Measurements from ENCODE around the gene CYP1A2. TPM values are rescaled to one million over a fixed set of nuclear protein-coding genes. Genes with fewer than 3 reads are reported as not detected.
"Not testable (repeated sequence)": the region's sequence is repeated elsewhere in the genome, so short reads cannot be mapped to it uniquely, and the experiment has no call there.

The CYP1A2 gene
- total RNA-seq, 1 experiment from 2014 or later = not detected

DNA sequence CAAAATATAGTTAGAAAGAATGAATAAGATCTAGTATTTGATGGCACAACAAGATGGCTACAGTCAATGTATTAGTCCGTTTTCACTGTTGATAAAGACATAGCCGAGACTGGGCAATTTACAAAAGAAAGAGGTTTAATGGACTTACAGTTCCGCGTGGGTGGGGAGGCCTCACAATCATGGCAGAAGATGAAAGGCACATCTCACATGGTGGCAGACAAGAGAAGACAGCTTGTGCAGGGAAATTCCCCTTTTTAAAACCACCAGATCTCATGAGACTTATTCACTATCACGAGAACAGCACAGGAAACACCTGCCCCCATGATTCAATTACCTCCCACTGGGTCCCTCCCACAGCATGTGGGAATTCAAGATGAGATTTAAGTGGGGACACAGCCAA lies 10.4 kb upstream of the CYP1A2 start:
- DNase-seq (ENCODE audit: low read depth) = not testable (repeated sequence)

GRCh38 chr15:74742422-74742821 lies 6.2 kb upstream of the CYP1A2 start:
- DNase-seq (ENCODE audit: low read depth) = no peak

- DNase-seq (ENCODE audit: low read depth) = no peak
These were observed 2.3 kb upstream of the CYP1A2 start for GRCh38 chr15:74746389-74746788.

DNA sequence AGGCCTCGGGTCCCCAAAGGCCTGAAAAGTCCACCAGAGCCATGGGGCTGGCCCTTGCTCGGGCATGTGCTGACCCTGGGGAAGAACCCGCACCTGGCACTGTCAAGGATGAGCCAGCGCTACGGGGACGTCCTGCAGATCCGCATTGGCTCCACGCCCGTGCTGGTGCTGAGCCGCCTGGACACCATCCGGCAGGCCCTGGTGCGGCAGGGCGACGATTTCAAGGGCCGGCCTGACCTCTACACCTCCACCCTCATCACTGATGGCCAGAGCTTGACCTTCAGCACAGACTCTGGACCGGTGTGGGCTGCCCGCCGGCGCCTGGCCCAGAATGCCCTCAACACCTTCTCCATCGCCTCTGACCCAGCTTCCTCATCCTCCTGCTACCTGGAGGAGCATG lies 1.2 kb downstream of the CYP1A2 start:
- no peak for DNase-seq (ENCODE audit: low read depth)

- no peak for DNase-seq (ENCODE audit: low read depth)
These were observed 2.1 kb downstream of the CYP1A2 start for GRCh38 chr15:74750751-74751150.

- no peak for DNase-seq (ENCODE audit: low read depth)
These were observed 3.4 kb downstream of the CYP1A2 start for GRCh38 chr15:74752011-74752410.

DNA sequence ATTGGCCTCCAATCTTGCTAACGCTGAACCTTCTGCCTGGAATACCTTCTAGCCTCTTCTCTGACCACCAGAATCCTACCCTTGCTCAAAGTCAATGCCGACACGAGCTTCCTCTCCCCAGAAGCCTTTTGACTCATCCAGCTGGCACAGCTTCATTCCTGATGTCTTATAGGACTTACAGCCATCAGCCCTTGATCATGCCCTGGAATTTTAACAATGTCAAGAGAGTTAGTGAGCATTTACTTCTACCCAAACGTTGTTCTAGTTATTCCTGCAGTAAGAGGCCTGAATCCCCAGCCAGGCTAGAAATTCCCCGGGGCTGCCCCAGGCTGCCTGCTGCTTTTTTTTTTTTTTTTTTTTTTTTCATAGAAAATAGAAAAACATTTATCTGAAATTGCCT lies 3.9 kb downstream of the CYP1A2 start:
- DNase-seq (ENCODE audit: low read depth) = peak; percentile 36

DNA sequence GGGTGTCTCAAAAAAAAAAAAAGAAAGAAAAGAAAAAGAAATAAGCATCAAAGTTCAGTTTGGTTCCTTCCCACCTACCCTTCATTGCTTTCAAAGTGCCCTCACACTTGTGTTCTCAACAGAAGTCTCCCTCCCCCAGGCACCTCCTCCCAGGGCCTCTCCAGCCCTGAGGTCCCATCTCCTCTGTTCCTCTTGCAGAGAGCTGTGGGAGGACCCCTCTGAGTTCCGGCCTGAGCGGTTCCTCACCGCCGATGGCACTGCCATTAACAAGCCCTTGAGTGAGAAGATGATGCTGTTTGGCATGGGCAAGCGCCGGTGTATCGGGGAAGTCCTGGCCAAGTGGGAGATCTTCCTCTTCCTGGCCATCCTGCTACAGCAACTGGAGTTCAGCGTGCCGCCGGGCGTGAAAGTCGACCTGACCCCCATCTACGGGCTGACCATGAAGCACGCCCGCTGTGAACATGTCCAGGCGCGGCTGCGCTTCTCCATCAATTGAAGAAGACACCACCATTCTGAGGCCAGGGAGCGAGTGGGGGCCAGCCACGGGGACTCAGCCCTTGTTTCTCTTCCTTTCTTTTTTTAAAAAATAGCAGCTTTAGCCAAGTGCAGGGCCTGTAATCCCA lies 6.1 kb downstream of the CYP1A2 start:
- DNase-seq (ENCODE audit: low read depth) = no peak

DNA sequence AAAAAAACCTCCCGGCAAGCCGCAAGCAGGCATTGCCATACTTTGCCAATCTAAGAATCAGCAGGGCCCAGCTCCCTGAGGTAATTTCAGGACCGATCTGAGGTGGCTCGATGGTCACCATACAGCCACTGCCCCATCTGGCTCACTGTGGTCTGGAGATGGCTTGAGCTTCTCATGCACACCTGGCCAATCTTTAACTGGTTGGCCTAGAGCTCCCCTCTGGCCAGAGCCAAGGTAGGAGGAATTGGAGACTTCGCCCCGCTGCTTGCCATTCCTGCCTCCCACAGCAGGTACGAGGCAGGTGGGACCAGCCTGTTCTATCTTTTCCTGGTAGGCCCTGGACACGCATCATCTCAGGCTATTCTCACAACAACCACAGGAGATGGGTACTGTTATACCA lies 10.1 kb downstream of the CYP1A2 start:
- no peak for DNase-seq (ENCODE audit: low read depth)

DNA sequence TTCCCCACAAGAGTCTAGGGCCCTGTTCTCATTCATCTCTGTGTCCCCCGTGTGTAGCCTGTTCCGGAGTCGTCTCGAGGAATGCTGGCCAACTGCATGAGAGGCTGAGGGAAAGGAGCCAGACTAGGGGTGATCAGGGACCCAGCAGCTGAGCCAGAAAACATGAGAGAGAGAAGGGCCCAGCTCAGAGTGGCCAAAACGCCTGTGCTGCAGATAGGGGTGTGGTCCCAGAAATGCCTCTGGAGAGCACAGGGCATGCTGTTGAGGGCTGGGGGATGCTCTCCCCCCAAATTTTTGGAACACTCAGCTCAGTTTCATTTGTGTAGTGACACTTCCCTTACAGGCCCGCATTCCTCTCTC lies 14.1 kb downstream of the CYP1A2 start:
- DNase-seq (ENCODE audit: low read depth) = no peak

GRCh38 chr15:74763416-74763815 lies 14.8 kb downstream of the CYP1A2 start:
- DNase-seq (ENCODE audit: low read depth) = no peak

DNA sequence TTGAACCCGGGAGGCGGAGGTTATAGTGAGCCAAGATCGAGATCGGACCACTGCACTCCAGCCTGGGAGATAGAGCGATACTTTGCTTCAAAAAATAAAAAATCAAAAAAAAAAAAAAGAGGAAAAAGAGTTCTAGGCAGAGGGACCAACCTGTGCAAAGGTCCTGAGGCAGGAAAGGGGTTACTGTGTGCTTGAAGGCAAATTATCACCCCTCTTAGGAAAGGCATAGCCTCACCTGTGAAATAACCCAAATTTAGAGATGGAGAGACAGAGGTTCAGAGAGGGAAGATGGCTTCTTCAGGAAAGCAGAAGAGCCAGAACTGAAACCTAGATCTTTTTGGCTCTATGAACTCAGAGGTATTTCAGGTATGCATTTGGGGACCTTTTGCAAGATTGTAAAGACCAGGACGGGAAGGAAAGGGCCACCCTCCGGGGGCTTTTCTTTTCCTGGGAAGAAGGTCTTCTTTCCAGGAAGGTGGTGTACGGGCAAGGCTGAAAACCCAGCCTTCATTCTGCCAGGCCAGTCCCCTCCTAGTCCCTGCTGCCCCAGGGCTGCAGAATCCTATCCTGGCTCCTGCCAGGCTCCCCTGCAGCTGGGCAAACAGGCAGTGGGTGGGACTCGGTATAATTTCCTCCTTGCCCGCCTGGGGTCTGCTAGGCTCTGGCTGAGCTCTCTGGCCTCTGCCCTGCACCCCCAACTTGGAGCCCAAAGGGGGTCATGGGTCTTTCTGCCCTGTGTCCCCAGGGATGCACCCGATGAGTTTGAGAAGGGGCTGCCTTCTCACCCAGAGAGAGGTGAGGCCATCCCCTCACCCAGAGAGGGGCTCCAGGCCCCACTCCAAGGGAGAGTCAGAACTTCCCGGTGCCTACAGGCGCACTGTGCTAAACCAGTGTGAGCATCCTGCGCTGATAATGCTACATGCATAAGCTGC lies 18.8 kb downstream of the CYP1A2 start:
- DNase-seq (ENCODE audit: low read depth) = no peak

DNA sequence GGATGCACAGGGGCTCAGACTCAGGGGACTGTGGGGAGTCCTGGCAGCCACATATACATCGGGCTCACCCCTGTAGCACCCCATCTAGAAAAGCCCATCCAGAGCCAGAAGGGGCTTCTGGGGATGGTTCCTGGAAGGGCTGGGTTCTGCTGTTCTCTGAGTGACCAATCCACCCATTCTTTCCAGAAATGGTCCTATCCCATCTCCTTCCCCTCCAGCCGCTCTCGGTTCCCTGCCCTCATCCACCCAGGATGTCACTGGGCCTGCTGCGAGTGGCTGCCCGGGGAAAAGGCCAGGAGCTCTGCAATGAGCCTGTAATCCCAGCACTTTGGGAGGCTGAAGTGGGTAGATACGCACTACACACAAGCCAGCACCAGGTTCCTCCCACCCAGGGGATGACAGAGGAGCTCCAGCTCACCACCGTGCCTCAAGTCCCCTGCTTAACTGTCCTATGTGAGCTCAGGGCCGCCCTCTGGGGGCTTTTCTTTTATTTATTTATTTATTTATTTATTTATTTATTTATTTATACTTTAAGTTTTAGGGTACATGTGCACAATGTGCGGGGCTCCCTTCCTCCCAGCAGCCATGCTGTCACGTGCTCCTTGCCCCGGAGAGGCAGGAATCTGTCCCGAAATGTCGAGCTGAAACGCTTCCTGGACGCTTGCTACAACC lies 19.6 kb downstream of the CYP1A2 start:
- no peak for DNase-seq (ENCODE audit: low read depth)

- peak; percentile 38 for DNase-seq (ENCODE audit: low read depth)
These were observed 20.2 kb downstream of the CYP1A2 start for GRCh38 chr15:74768771-74769342.

DNA sequence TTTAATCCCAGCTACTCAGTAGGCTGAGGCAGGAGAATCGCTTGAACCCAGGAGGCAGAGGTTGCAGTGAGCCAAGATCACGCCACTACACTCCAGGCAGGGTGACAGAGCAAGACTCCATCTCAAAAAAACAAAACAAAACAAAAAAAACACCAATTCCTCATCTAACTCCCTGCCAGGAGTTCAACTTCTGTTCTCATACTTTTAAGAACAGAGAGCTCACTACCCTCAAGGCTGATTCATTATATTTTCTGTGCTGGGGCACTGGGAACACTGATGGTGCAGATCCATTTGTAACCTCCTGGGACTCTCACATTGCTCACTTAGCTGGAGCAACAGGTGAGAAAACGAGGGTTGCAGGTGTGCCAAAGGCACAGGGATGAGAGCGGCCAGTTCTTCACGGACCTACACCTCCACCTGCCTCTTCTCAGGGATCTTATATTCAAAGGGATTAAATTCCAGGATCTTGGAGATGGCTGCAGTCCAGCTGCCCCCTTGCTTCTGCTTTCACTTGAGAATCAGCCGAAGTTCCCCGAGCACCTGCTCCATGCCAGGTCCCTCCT lies 20.9 kb downstream of the CYP1A2 start:
- no peak for DNase-seq (ENCODE audit: low read depth)

DNA sequence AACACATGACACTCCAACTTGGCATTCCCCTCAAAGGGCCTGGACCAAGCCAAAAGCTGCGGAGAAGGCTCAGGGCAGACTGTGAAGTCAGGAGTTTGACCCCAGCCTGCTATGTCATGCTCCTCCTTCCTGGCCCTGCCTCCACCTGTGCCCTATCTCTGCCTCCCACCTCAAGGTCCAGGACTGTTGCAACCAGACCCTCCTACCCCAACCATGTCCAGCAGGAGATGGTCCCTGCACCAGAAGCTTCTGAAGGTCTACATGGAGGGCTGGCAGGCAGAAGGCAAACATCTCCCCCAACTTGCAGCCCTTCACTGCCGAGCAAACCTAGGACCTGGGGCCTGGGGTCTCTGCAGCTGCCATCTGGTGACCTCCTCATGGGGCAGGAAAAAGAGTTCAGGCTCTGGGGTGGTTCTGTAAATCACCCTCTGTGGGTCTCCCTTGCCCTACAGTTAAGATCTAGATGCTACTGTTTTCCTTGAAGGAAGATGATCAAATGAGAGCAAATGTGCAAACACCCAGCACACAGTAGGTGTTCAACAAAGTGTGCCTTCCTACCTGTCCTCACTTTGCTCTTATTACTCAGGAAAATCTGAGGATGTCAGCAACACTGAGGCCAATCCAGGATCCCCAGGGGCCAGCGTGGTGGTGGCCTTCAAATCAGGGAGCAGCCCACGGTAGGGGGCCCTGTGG lies 21.7 kb downstream of the CYP1A2 start:
- DNase-seq (ENCODE audit: low read depth) = no peak

DNA sequence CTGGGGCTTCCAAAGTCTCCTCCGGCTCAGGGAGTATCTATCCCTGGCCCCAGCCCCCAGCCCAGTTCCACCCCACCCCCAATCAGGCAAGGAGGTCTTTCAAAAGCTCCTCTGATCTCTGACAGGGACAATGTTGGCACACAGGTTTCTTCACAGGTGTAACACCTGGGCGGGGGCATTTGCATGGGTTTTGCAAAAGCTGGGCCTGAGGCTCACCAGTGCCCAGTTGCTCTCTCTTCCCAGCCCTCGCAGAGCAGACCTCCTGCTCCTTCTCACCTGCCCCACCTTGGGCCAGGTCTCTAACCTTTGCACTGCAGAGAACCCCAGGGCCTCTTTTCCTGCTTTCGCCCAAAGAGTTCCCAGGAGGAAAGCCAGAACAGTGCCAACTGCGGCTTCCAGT lies 24.7 kb downstream of the CYP1A2 start:
- no peak for DNase-seq (ENCODE audit: low read depth)

- DNase-seq (ENCODE audit: low read depth) = no peak
These were observed 25.1 kb downstream of the CYP1A2 start for GRCh38 chr15:74773731-74774252.

DNA sequence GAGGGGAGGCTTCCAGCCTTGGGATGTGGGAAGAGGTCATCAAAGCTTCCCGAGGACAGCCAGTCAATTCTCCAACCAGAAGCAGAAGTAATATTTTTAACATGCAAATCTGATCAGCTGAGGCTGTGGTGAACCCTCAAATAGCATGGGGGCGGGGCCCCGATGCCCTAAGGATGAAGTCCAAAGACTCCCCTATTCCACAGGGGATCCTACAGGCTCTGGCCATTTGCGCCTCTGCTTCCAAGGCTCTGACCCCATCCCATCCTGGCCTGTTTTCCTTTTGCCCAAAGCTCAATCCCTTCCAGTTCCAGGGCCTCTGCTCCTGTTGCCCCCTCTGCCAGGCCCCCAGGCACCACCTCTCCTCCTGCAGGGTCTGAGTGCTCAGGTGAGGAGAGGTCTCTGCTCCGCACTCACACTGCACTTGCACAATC lies 26.5 kb downstream of the CYP1A2 start:
- DNase-seq (ENCODE audit: low read depth) = no peak

- DNase-seq (ENCODE audit: low read depth) = no peak
These were observed 27.2 kb downstream of the CYP1A2 start for GRCh38 chr15:74775894-74776293.

All from LHCN-M2 (cell line).